ENCODE results near the gene ACOT11.

ACOT11 gene

GRCh38 chr1:54565113-54565501 lies 17.1 kb downstream of the ACOT11 start:
- no peak for TF ChIP-seq TAF1 (IDR thresholded peaks at IDR 0.05; ENCODE audit: low read depth)
- TF ChIP-seq EGR1 (IDR thresholded peaks at IDR 0.05): no peak
- no peak for TF ChIP-seq MAX (IDR thresholded peaks at IDR 0.05)
- TF ChIP-seq YY1 (IDR thresholded peaks at IDR 0.05; ENCODE audit: low read depth): no peak
- TF ChIP-seq TEAD4 (IDR thresholded peaks at IDR 0.05): no peak
- TF ChIP-seq FOXM1 (IDR thresholded peaks at IDR 0.05; ENCODE audit: borderline replicate concordance, low read depth): no peak
- TF ChIP-seq CEBPB (IDR thresholded peaks at IDR 0.05): no peak
- TF ChIP-seq TCF12 (IDR thresholded peaks at IDR 0.05; ENCODE audit: low read depth): no peak
- no peak for TF ChIP-seq EP300 (IDR thresholded peaks at IDR 0.05; ENCODE audit: borderline replicate concordance)
- TF ChIP-seq ZBTB7A (IDR thresholded peaks at IDR 0.05; ENCODE audit: low read depth): no peak
- no peak for TF ChIP-seq CREB1 (IDR thresholded peaks at IDR 0.05; ENCODE audit: low read depth)
- no peak for TF ChIP-seq RAD21 (IDR thresholded peaks at IDR 0.05; ENCODE audit: low read depth)
- no peak for TF ChIP-seq REST (IDR thresholded peaks at IDR 0.05; ENCODE audit: low read depth)
- TF ChIP-seq USF1 (IDR thresholded peaks at IDR 0.05): no peak
- no peak for TF ChIP-seq NFIC (IDR thresholded peaks at IDR 0.05)

GRCh38 chr1:54566438-54567141 lies 18.6 kb downstream of the ACOT11 start:
- no peak for TF ChIP-seq NFIC (IDR thresholded peaks at IDR 0.05)
- TF ChIP-seq RAD21 (IDR thresholded peaks at IDR 0.05; ENCODE audit: low read depth): no peak
- no peak for TF ChIP-seq FOXM1 (IDR thresholded peaks at IDR 0.05; ENCODE audit: borderline replicate concordance, low read depth)
- no peak for TF ChIP-seq MAX (IDR thresholded peaks at IDR 0.05)
- TF ChIP-seq ZBTB7A (IDR thresholded peaks at IDR 0.05; ENCODE audit: low read depth): no peak
- no peak for TF ChIP-seq TEAD4 (IDR thresholded peaks at IDR 0.05)
- TF ChIP-seq REST (IDR thresholded peaks at IDR 0.05; ENCODE audit: low read depth): no peak
- no peak for TF ChIP-seq EGR1 (IDR thresholded peaks at IDR 0.05)
- no peak for TF ChIP-seq YY1 (IDR thresholded peaks at IDR 0.05; ENCODE audit: low read depth)
- TF ChIP-seq CEBPB (IDR thresholded peaks at IDR 0.05): no peak
- no peak for TF ChIP-seq EP300 (IDR thresholded peaks at IDR 0.05; ENCODE audit: borderline replicate concordance)
- TF ChIP-seq CREB1 (IDR thresholded peaks at IDR 0.05; ENCODE audit: low read depth): no peak
- no peak for TF ChIP-seq TAF1 (IDR thresholded peaks at IDR 0.05; ENCODE audit: low read depth)

GRCh38 chr1:54567961-54568360 lies 19.9 kb downstream of the ACOT11 start:
- TF ChIP-seq MAX (IDR thresholded peaks at IDR 0.05): no peak
- TF ChIP-seq FOXM1 (IDR thresholded peaks at IDR 0.05; ENCODE audit: borderline replicate concordance, low read depth): no peak
- no peak for TF ChIP-seq CREB1 (IDR thresholded peaks at IDR 0.05; ENCODE audit: low read depth)
- TF ChIP-seq TEAD4 (IDR thresholded peaks at IDR 0.05): no peak
- TF ChIP-seq NFIC (IDR thresholded peaks at IDR 0.05): no peak
- no peak for TF ChIP-seq TAF1 (IDR thresholded peaks at IDR 0.05; ENCODE audit: low read depth)
- TF ChIP-seq REST (IDR thresholded peaks at IDR 0.05; ENCODE audit: low read depth): no peak
- TF ChIP-seq ZBTB7A (IDR thresholded peaks at IDR 0.05; ENCODE audit: low read depth): no peak
- no peak for TF ChIP-seq TCF12 (IDR thresholded peaks at IDR 0.05; ENCODE audit: low read depth)
- TF ChIP-seq USF1 (IDR thresholded peaks at IDR 0.05): no peak
- TF ChIP-seq CEBPB (IDR thresholded peaks at IDR 0.05): no peak
- TF ChIP-seq EP300 (IDR thresholded peaks at IDR 0.05; ENCODE audit: borderline replicate concordance): no peak
- no peak for TF ChIP-seq YY1 (IDR thresholded peaks at IDR 0.05; ENCODE audit: low read depth)
- no peak for TF ChIP-seq EGR1 (IDR thresholded peaks at IDR 0.05)
- no peak for TF ChIP-seq RAD21 (IDR thresholded peaks at IDR 0.05; ENCODE audit: low read depth)

GRCh38 chr1:54569339-54569738 lies 21.3 kb downstream of the ACOT11 start:
- TF ChIP-seq ZBTB7A (IDR thresholded peaks at IDR 0.05; ENCODE audit: low read depth) (no peak), RAD21 (IDR thresholded peaks at IDR 0.05; ENCODE audit: low read depth) (no peak), TAF1 (IDR thresholded peaks at IDR 0.05; ENCODE audit: low read depth) (no peak), MAX (IDR thresholded peaks at IDR 0.05) (no peak), NFIC (IDR thresholded peaks at IDR 0.05) (no peak), CEBPB (IDR thresholded peaks at IDR 0.05) (no peak)
